Left forelimb (tissue), 1 donor: Measurements from ENCODE around the gene CCL11.
"Not testable (repeated sequence)": the region's sequence is repeated elsewhere in the genome, so short reads cannot be mapped to it uniquely, and the experiment has no call there.

Experiments used
- DNase-seq: peaks from one replicate; pipeline ENCODE4 v3.0.0-alpha.2; 2018; ENCODE audit warnings: low spot score

The CCL11 gene

GRCh38 chr17:34307110-34307509 lies 21.6 kb downstream of the CCL11 start:
- DNase-seq: no peak

- DNase-seq: no peak
Measured at GRCh38 chr17:34308371-34308770, 22.8 kb downstream of the CCL11 start.

- DNase-seq: no peak
Measured at GRCh38 chr17:34311291-34311690, 25.7 kb downstream of the CCL11 start.

GRCh38 chr17:34312080-34312479 lies 26.5 kb downstream of the CCL11 start:
- no peak for DNase-seq

GRCh38 chr17:34313164-34313563 lies 27.6 kb downstream of the CCL11 start:
- DNase-seq: no peak

GRCh38 chr17:34314279-34314678 lies 28.7 kb downstream of the CCL11 start:
- no peak for DNase-seq

- no peak for DNase-seq
Measured at GRCh38 chr17:34318474-34318873, 32.9 kb downstream of the CCL11 start.

- no peak for DNase-seq
Measured at GRCh38 chr17:34319039-34319483, 33.5 kb downstream of the CCL11 start, which contains the start of gene CCL8. CCL8 (plus strand) TSS chr17:34319435; CDS start chr17:34319502, 67 bp downstream.

- DNase-seq: no peak
Measured at GRCh38 chr17:34321964-34322363, 36.4 kb downstream of the CCL11 start.

GRCh38 chr17:34327580-34327979 lies 42.0 kb downstream of the CCL11 start:
- not testable (repeated sequence) for DNase-seq

- no peak for DNase-seq
Measured at GRCh38 chr17:34337701-34338100, 52.2 kb downstream of the CCL11 start.
